Right ventricle myocardium superior (tissue), 1 donor: ENCODE measurements around the gene ERGIC1. TPM values are rescaled to one million over a fixed set of nuclear protein-coding genes. Genes with fewer than 3 reads are reported as not detected.

Source experiments
- ATAC-seq: fragments of 200-7000 bp; cut with Tn5 transposase; one replicate; pipeline ENCODE4 v1.9.1; 2020; ENCODE audit warnings: mild to moderate bottlenecking; ENCODE audit not compliant: poor library complexity
- DNase-seq: peaks from one replicate; pipeline ENCODE4 v3.0.0-alpha.2; 2020
- intact Hi-C: fragments of 100-400 bp; cut with DNase I; formaldehyde crosslinking; loops from one replicate; pipeline ENCODE4 v1.11.2; 2022
- total RNA-seq: library from RNA; stranded (reverse); fragmentation: NEBNext Ultra II Directional; extraction: Animal tissue kit (Norgen Biotek cat#: 25700); gene quantifications from one replicate; pipeline ENCODE4 v1.2.1, GENCODE V29; 2021
- donor health status: DM: no; HTN: yes; CAD: no; lungs with severe emphysema.

The ERGIC1 gene
- total RNA-seq, 1 donor from 2014 or later = 75.5 TPM

- intact Hi-C loops = no loop called here
- no peak for DNase-seq
- ATAC-seq = no peak
Observed at GRCh38 chr5:173001229-173001841, 167.3 kb downstream of the ERGIC1 start.

Other genes starting within 250 kb of the ERGIC1 start
- 28.8 TPM for gene NEURL1B, start 193.0 kb upstream of the ERGIC1 start, total RNA-seq
- gene DUSP1, start 63.1 kb upstream of the ERGIC1 start, total RNA-seq = 122 TPM
- 22.8 TPM for gene RPL26L1, start 125.2 kb downstream of the ERGIC1 start, total RNA-seq
- gene ATP6V0E1, start 149.5 kb downstream of the ERGIC1 start, total RNA-seq = 187 TPM
- gene CREBRF, start 222.1 kb downstream of the ERGIC1 start, total RNA-seq = 23.9 TPM